SK-N-SH (cell line): ENCODE results near the gene SIGLEC9.

ENCODE experiments used
- CTCF ChIP-seq: fragments of 200-600 bp; sonication (generic); IDR thresholded peaks from 2 replicates; pipeline ENCODE4 v1.6.1; 2017; ENCODE audit warnings: antibody characterized with exemption, mild to moderate bottlenecking, moderate library complexity
- EZH2phosphoT487 ChIP-seq: fragments of 200-600 bp; sonication (generic); IDR thresholded peaks from 2 replicates; pipeline ENCODE4 v1.6.1; 2017; ENCODE audit warnings: low read depth, mixed run types, mild to moderate bottlenecking, antibody characterized with exemption, moderate library complexity, borderline replicate concordance
- FOXJ3 ChIP-seq: sonication (generic); formaldehyde crosslinking; IDR thresholded peaks from 2 replicates; pipeline ENCODE4 v1.5.1; 2020; ENCODE audit warnings: mild to moderate bottlenecking, missing genetic modification reagents
- GABPA ChIP-seq: IDR thresholded peaks from 2 replicates; pipeline ENCODE4 v1.4.0; 2012; ENCODE audit warnings: low read depth, mild to moderate bottlenecking
- JUND ChIP-seq: IDR thresholded peaks from 2 replicates; pipeline ENCODE4 v1.4.0; 2012
- PBX3 ChIP-seq: IDR thresholded peaks from 2 replicates; pipeline ENCODE4; 2012
- TAF1 ChIP-seq: IDR thresholded peaks from 2 replicates; pipeline ENCODE4 v1.6.1; 2012; ENCODE audit warnings: low read depth, mild to moderate bottlenecking, low read length, moderate library complexity, borderline replicate concordance
- USF2 ChIP-seq: fragments of 150-350 bp; IDR thresholded peaks from 2 replicates; pipeline ENCODE4 v1.6.1; 2017; ENCODE audit warnings: antibody characterized with exemption, low read length, low read depth, borderline replicate concordance

- TF ChIP-seq USF2: no peak
- TF ChIP-seq FOXJ3 (CRISPR knock-in tag): no peak
- no peak for TF ChIP-seq EZH2phosphoT487
- TF ChIP-seq TAF1: no peak
- no peak for TF ChIP-seq PBX3
- TF ChIP-seq CTCF: no peak
- TF ChIP-seq JUND: no peak
- TF ChIP-seq GABPA: no peak
Observed at GRCh38 chr19:51081476-51081875, 43.2 kb upstream of the SIGLEC9 start.
